ENCODE results near the gene CACNA2D1. TPM values are rescaled to one million over a fixed set of nuclear protein-coding genes. Genes with fewer than 3 reads are reported as not detected.

Gene CACNA2D1
- total RNA-seq, 1 donor from 2014 or later = 20.7 TPM

DNA sequence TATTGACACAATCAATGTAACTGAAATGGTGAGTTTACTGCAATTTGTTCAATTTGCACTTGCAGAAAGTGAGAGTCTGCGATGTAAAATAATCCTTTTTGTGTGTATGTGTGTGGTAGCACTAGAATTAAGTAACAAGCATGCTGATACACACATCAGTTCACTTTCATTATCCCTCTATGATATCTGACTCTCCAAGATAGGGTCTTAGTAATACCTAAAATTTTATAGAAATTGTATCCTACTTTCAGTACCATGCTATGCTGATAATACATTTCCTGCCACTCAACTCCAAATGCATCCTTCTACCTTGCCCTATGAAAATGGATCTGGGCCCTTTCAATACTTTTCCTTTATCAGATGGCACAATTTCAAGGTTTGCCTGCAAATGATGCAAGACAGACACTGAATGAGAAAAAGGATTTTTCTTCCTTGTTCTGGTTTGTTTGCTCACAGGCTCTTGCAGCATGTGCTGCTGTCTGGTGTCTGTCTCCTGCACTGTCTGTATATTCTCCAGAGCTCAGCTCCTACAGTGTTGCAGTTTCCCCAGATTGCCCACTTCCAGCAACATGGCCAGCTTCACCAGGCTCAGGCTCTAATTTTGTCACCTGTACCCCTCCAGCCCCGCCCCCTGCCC lies 375.8 kb downstream of the CACNA2D1 start:
- no peaks in the 10 kb centered on the region for H3K36me3 Mint-ChIP-seq (ENCODE audit: low read depth, unreplicated experiment)
- no peak overlapping the region for H3K4me3 Mint-ChIP-seq (ENCODE audit: unreplicated experiment)
- H3K9me3 Mint-ChIP-seq (ENCODE audit: unreplicated experiment) = no peaks in the 10 kb centered on the region
- TF ChIP-seq, protein P1, sequence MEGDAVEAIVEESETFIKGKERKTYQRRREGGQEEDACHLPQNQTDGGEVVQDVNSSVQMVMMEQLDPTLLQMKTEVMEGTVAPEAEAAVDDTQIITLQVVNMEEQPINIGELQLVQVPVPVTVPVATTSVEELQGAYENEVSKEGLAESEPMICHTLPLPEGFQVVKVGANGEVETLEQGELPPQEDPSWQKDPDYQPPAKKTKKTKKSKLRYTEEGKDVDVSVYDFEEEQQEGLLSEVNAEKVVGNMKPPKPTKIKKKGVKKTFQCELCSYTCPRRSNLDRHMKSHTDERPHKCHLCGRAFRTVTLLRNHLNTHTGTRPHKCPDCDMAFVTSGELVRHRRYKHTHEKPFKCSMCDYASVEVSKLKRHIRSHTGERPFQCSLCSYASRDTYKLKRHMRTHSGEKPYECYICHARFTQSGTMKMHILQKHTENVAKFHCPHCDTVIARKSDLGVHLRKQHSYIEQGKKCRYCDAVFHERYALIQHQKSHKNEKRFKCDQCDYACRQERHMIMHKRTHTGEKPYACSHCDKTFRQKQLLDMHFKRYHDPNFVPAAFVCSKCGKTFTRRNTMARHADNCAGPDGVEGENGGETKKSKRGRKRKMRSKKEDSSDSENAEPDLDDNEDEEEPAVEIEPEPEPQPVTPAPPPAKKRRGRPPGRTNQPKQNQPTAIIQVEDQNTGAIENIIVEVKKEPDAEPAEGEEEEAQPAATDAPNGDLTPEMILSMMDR (IDR thresholded peaks at IDR 0.05; ENCODE audit: unreplicated experiment) = no peak
- no peaks in the 10 kb centered on the region for H3K4me1 Mint-ChIP-seq (ENCODE audit: unreplicated experiment)
- no peaks in the 10 kb centered on the region for H3K27me3 Mint-ChIP-seq (ENCODE audit: unreplicated experiment)
- DNase-seq (ENCODE audit: low spot score) = no peak
- no peak overlapping the region for H3K27ac Mint-ChIP-seq (ENCODE audit: unreplicated experiment)

DNA sequence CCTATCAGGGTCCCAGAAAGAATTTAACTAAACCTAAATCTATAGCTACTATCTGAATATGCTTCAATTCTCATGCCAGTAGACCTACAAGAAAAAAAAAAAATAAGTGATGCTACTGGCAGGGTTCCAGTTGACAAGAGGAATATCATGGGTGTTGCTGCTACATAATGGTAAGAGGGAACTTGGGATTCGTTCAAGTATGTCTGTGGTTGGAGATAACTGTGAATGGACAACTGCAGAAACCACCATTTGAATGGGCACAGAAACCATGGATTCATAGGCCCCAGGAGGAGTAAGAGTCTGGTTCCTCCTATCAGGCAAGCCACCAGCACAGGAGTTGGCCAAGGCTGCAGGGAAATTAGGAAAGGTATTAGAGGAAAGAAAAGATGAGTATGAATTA lies 386.1 kb downstream of the CACNA2D1 start:
- Mint-ChIP-seq H3K27ac (ENCODE audit: unreplicated experiment) (no peak overlapping the region), H3K36me3 (ENCODE audit: low read depth, unreplicated experiment) (no peaks in the 10 kb centered on the region)

DNA sequence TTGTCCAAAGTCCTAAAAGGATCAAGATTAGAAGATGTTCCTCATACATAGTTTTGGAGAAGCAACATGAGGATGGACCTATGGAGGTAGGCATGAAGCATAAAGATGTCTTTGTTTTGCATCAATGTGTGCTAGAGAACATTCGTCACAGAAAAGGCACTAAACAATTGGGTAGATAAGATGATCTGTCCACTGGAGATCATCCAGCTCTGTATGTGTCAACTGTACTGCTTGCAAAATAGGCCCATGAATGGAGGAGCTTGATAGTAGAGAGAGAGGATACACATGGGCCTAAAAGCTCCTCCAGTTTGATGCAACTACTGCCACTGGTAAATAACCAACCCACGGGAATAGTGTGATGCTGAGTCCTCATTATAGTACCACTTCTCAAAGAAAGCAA lies 387.3 kb downstream of the CACNA2D1 start:
- H3K4me1 Mint-ChIP-seq (ENCODE audit: unreplicated experiment) = no peaks in the 10 kb centered on the region

More for the DNA sequence above, 386.1 kb downstream of the CACNA2D1 start:
- Mint-ChIP-seq H3K9me3 (ENCODE audit: unreplicated experiment) (no peaks in the 10 kb centered on the region), H3K4me1 (ENCODE audit: unreplicated experiment) (no peaks in the 10 kb centered on the region), H3K27me3 (ENCODE audit: unreplicated experiment) (no peaks in the 10 kb centered on the region), H3K4me3 (ENCODE audit: unreplicated experiment) (no peak overlapping the region)
- TF ChIP-seq, protein P1 (IDR thresholded peaks at IDR 0.05; ENCODE audit: unreplicated experiment) = no peak
- no peak for DNase-seq (ENCODE audit: low spot score)

DNA sequence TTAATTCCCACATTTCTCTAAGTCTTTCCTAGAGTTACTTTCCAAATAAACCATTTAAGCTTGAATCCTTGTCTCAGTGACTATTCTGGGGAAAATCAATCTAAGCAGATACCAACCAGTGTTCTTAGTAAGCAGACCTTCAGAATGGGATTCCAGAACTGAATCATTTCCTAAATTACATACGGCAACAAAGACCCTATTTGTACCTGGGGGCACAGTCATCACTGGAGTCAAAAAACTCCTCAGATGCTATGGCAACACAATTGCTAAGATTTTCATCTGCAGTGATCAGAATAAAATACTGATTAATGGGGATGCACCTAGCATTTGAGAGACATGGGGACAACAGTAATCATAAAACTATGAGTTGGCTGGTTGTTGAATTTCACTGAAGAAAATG lies 389.0 kb downstream of the CACNA2D1 start:
- Mint-ChIP-seq H3K36me3 (ENCODE audit: low read depth, unreplicated experiment) (no peaks in the 10 kb centered on the region), H3K9me3 (ENCODE audit: unreplicated experiment) (no peaks in the 10 kb centered on the region), H3K27ac (ENCODE audit: unreplicated experiment) (no peak overlapping the region), H3K4me3 (ENCODE audit: unreplicated experiment) (no peak overlapping the region), H3K4me1 (ENCODE audit: unreplicated experiment) (no peaks in the 10 kb centered on the region), H3K27me3 (ENCODE audit: unreplicated experiment) (no peaks in the 10 kb centered on the region)
- no peak for DNase-seq (ENCODE audit: low spot score)
- TF ChIP-seq, protein P1 (IDR thresholded peaks at IDR 0.05; ENCODE audit: unreplicated experiment) = no peak

More for the DNA sequence above, 387.3 kb downstream of the CACNA2D1 start:
- Mint-ChIP-seq H3K36me3 (ENCODE audit: low read depth, unreplicated experiment) (no peaks in the 10 kb centered on the region), H3K9me3 (ENCODE audit: unreplicated experiment) (no peaks in the 10 kb centered on the region), H3K27me3 (ENCODE audit: unreplicated experiment) (no peaks in the 10 kb centered on the region), H3K4me3 (ENCODE audit: unreplicated experiment) (no peak overlapping the region), H3K27ac (ENCODE audit: unreplicated experiment) (no peak overlapping the region)
- DNase-seq (ENCODE audit: low spot score) = no peak
- TF ChIP-seq, protein P1 (IDR thresholded peaks at IDR 0.05; ENCODE audit: unreplicated experiment) = no peak

DNA sequence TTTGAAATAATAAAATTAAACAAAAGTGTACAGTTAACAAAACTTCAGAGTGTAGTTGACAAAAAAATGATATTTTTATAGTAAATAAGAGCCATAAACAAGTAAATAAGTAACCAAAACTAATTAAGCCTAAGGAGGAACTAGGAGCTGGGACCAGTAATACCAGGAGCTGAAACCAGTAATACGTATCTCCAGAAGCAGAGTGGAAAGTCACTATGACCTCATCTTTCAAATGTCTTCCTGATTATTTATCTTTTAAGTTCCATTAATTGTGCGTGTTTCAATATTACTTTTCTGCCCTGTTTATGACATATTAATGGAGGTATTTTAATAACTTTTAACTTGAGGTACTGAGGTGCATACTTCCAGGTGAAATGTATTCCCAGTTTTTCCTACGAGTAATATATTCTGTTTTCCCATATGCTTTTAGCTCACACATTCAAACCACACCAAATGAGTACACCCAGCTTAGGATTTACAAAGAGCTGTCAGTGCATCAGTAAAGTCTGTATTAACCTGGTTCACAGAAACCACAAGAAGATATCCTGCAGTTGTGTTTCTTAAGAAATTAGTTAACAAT lies 390.0 kb downstream of the CACNA2D1 start:
- Mint-ChIP-seq H3K27ac (ENCODE audit: unreplicated experiment) (no peak overlapping the region), H3K9me3 (ENCODE audit: unreplicated experiment) (no peaks in the 10 kb centered on the region), H3K36me3 (ENCODE audit: low read depth, unreplicated experiment) (no peaks in the 10 kb centered on the region), H3K4me1 (ENCODE audit: unreplicated experiment) (no peaks in the 10 kb centered on the region), H3K4me3 (ENCODE audit: unreplicated experiment) (no peak overlapping the region), H3K27me3 (ENCODE audit: unreplicated experiment) (no peaks in the 10 kb centered on the region)
- TF ChIP-seq, protein P1 (IDR thresholded peaks at IDR 0.05; ENCODE audit: unreplicated experiment) = no peak
- DNase-seq (ENCODE audit: low spot score) = no peak

All from endothelial cell (in vitro differentiated cells).